VCaP (cell line): ENCODE data around the gene CHST11.

ENCODE experiments used
- H3K27ac ChIP-seq: fragments of 450-650 bp; 2 replicates; pipeline ENCODE4 v1.5.1; 2017
- TF ChIP-seq, protein P1 (sequence below): fragments of 450-650 bp; conservative IDR thresholded peaks from 2 replicates; pipeline ENCODE4 v1.5.1; 2017; ENCODE audit warnings: mild to moderate bottlenecking, moderate library complexity

The CHST11 gene

GRCh38 chr12:104519190-104520019 lies 62.7 kb downstream of the CHST11 start:
- TF ChIP-seq, protein P1, sequence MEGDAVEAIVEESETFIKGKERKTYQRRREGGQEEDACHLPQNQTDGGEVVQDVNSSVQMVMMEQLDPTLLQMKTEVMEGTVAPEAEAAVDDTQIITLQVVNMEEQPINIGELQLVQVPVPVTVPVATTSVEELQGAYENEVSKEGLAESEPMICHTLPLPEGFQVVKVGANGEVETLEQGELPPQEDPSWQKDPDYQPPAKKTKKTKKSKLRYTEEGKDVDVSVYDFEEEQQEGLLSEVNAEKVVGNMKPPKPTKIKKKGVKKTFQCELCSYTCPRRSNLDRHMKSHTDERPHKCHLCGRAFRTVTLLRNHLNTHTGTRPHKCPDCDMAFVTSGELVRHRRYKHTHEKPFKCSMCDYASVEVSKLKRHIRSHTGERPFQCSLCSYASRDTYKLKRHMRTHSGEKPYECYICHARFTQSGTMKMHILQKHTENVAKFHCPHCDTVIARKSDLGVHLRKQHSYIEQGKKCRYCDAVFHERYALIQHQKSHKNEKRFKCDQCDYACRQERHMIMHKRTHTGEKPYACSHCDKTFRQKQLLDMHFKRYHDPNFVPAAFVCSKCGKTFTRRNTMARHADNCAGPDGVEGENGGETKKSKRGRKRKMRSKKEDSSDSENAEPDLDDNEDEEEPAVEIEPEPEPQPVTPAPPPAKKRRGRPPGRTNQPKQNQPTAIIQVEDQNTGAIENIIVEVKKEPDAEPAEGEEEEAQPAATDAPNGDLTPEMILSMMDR, result no peak
- H3K27ac ChIP-seq, result no peak overlapping the region

GRCh38 chr12:104520242-104520900 lies 63.6 kb downstream of the CHST11 start:
- TF ChIP-seq, protein P1, result no peak
- no peak overlapping the region for H3K27ac ChIP-seq

- no peak overlapping the region for H3K27ac ChIP-seq
- TF ChIP-seq, protein P1, result no peak
These were observed 65.0 kb downstream of the CHST11 start for GRCh38 chr12:104521731-104522130.

- no peak overlapping the region for H3K27ac ChIP-seq
- TF ChIP-seq, protein P1, result no peak
These were observed 66.4 kb downstream of the CHST11 start for GRCh38 chr12:104522985-104523722.

- H3K27ac ChIP-seq, result no peak overlapping the region
- TF ChIP-seq, protein P1, result no peak
These were observed 67.5 kb downstream of the CHST11 start for GRCh38 chr12:104524034-104524832.

- no peak overlapping the region for H3K27ac ChIP-seq
- TF ChIP-seq, protein P1, result no peak
These were observed 69.6 kb downstream of the CHST11 start for GRCh38 chr12:104526320-104526719.
